ENCODE results near the gene BCL2L2.

DNA sequence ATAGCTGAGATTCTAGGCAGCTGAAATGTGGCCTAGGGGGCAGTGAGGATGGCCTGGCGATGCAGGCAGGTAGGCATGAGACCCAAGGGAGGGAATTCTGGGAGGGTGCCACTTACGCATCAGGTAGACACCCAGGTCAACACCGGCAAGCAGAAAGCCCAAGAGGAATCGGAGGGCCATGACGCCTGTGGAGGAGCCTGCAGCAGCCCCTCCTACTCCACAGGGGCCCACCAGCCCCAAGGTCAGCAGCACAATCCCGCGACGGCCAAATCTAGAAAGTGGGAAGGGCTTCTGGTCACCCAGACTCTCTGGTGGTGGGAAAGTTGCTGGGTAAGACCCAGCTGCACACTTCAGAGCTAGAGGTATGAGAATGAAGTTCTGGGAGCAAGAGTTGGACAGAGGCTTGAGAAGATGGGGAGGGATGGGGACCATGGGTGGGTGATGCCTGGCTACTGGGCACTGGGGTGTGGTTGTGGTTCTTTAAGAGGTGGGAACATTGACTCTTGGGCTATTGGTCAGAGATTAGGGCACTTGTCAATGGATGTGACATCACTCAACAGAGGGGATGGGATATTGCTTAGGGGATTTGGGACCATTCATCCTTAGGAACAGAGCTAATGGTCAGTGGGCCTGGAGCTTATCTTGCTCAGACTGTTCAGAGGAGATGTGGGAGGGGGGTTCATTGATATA is 42.7 kb downstream of the BCL2L2 start:
- TF ChIP-seq ZNF274 (IDR thresholded peaks at IDR 0.05; ENCODE audit: low read depth, low read length) = no peak
- no peak for TF ChIP-seq SUZ12 (IDR thresholded peaks at IDR 0.05; ENCODE audit: extremely low read depth, insufficient read depth, insufficient read length)
- no peak for TF ChIP-seq YY1 (IDR thresholded peaks at IDR 0.05; ENCODE audit: insufficient read depth, insufficient read length)

All from NT2/D1 (cell line).